ENCODE data around the gene CACNB4. TPM values are rescaled to one million over a fixed set of nuclear protein-coding genes. Genes with fewer than 3 reads are reported as not detected.

CACNB4 gene
- total RNA-seq, 1 experiment from 2014 or later: 1.7 TPM

DNA sequence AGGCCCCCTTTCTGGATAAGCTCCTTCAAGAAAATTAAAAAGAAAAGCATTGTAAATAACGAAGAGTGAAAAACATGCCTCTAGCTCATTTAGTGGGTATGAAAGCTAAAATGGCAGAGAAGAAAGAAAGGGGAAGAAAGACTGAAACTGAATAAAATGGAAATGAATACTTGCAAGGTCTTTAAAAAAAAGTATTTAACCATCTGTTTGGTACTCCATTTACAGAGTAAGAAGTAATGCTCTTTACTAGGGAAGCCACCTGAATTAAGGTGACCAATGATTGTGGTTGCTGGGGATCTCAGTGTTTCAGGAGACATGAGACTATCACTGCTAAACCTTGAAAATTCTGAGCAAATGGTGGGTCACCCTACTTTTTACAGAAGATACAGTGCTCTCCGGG, 253.0 kb downstream of the CACNB4 start:
- in situ Hi-C loops (cut with HindIII; ENCODE audit: low pct_unique_long_range_greater_than_20kb, low sequenced_read_pairs) (no loop called here), intact Hi-C loops (cut with micrococcal nuclease; ENCODE audit: unreplicated experiment) (no loop called here)
- POLR2A ChIA-PET: interaction anchor here (0.6 kb wide), 1 partner anchor 16 kb away, joined by 3 read pairs; no protein-coding TSS in a partner anchor
- H3K36me3 ChIP-seq (ENCODE audit: control insufficient read depth, insufficient read depth, low read length): no peaks in the 10 kb centered on the region
- CTCF ChIA-PET: no interaction called here
- no peaks in the 10 kb centered on the region for H3K4me1 ChIP-seq (ENCODE audit: control insufficient read depth, insufficient read depth, low read length)
- H3K27me3 ChIP-seq (ENCODE audit: control insufficient read depth, insufficient read depth, low read length): peaks cover 3% of the 10 kb centered on the region; the same call in 1 of the 2 replicates
- no peak overlapping the region for H3K27ac ChIP-seq (ENCODE audit: low read length)
- no peak for ATAC-seq
- BruUV-seq (replicated peaks): no TSS peak
- H3K4me3 ChIP-seq (ENCODE audit: low read depth in 2 of 2, low read length in 2 of 2): no peak overlapping the region
- H3K9me3 ChIP-seq (ENCODE audit: control insufficient read depth, insufficient read depth, low read depth, low read length): no peaks in the 10 kb centered on the region
- TF ChIP-seq SIN3A (IDR thresholded peaks at IDR 0.05; ENCODE audit: borderline replicate concordance, insufficient read depth, low read depth, low read length): no peak
- TF ChIP-seq TCF7L2 (IDR thresholded peaks at IDR 0.05; ENCODE audit: low read depth, low read length): no peak
- TF ChIP-seq, protein P1, sequence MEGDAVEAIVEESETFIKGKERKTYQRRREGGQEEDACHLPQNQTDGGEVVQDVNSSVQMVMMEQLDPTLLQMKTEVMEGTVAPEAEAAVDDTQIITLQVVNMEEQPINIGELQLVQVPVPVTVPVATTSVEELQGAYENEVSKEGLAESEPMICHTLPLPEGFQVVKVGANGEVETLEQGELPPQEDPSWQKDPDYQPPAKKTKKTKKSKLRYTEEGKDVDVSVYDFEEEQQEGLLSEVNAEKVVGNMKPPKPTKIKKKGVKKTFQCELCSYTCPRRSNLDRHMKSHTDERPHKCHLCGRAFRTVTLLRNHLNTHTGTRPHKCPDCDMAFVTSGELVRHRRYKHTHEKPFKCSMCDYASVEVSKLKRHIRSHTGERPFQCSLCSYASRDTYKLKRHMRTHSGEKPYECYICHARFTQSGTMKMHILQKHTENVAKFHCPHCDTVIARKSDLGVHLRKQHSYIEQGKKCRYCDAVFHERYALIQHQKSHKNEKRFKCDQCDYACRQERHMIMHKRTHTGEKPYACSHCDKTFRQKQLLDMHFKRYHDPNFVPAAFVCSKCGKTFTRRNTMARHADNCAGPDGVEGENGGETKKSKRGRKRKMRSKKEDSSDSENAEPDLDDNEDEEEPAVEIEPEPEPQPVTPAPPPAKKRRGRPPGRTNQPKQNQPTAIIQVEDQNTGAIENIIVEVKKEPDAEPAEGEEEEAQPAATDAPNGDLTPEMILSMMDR (IDR thresholded peaks at IDR 0.05): no peak
- no peak for TF ChIP-seq POLR2AphosphoS5 (IDR thresholded peaks at IDR 0.05; ENCODE audit: low read depth, low read length)
- TF ChIP-seq, protein P2, sequence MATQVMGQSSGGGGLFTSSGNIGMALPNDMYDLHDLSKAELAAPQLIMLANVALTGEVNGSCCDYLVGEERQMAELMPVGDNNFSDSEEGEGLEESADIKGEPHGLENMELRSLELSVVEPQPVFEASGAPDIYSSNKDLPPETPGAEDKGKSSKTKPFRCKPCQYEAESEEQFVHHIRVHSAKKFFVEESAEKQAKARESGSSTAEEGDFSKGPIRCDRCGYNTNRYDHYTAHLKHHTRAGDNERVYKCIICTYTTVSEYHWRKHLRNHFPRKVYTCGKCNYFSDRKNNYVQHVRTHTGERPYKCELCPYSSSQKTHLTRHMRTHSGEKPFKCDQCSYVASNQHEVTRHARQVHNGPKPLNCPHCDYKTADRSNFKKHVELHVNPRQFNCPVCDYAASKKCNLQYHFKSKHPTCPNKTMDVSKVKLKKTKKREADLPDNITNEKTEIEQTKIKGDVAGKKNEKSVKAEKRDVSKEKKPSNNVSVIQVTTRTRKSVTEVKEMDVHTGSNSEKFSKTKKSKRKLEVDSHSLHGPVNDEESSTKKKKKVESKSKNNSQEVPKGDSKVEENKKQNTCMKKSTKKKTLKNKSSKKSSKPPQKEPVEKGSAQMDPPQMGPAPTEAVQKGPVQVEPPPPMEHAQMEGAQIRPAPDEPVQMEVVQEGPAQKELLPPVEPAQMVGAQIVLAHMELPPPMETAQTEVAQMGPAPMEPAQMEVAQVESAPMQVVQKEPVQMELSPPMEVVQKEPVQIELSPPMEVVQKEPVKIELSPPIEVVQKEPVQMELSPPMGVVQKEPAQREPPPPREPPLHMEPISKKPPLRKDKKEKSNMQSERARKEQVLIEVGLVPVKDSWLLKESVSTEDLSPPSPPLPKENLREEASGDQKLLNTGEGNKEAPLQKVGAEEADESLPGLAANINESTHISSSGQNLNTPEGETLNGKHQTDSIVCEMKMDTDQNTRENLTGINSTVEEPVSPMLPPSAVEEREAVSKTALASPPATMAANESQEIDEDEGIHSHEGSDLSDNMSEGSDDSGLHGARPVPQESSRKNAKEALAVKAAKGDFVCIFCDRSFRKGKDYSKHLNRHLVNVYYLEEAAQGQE (IDR thresholded peaks at IDR 0.05; ENCODE audit: insufficient read depth in 1 of 2, low read depth in 2 of 2, low read length in 1 of 2): no peak
- no peak for DNase-seq (ENCODE audit: low read depth, low spot score)

- ATAC-seq (no peak), DNase-seq (ENCODE audit: low read depth, low spot score) (no peak)
- Histone ChIP-seq H3K27me3 (ENCODE audit: control insufficient read depth, insufficient read depth, low read length) (peaks cover 3% of the 10 kb centered on the region; the same call in 1 of the 2 replicates), H3K36me3 (ENCODE audit: control insufficient read depth, insufficient read depth, low read length) (no peaks in the 10 kb centered on the region), H3K4me1 (ENCODE audit: control insufficient read depth, insufficient read depth, low read length) (no peaks in the 10 kb centered on the region), H3K27ac (ENCODE audit: low read length) (no peak overlapping the region), H3K9me3 (ENCODE audit: control insufficient read depth, insufficient read depth, low read depth, low read length) (no peaks in the 10 kb centered on the region), H3K4me3 (ENCODE audit: low read depth in 2 of 2, low read length in 2 of 2) (no peak overlapping the region)
- ChIA-PET POLR2A (interaction anchor here (0.6 kb wide), 1 partner anchor 16 kb away, joined by 3 read pairs; no protein-coding TSS in a partner anchor), CTCF (no interaction called here)
- BruUV-seq (replicated peaks): no TSS peak
- in situ Hi-C loops (cut with HindIII; ENCODE audit: low pct_unique_long_range_greater_than_20kb, low sequenced_read_pairs) (no loop called here), intact Hi-C loops (cut with micrococcal nuclease; ENCODE audit: unreplicated experiment) (no loop called here)
- no peak for TF ChIP-seq SIN3A (IDR thresholded peaks at IDR 0.05; ENCODE audit: borderline replicate concordance, insufficient read depth, low read depth, low read length)
- TF ChIP-seq TCF7L2 (IDR thresholded peaks at IDR 0.05; ENCODE audit: low read depth, low read length): no peak
- TF ChIP-seq, protein P2 (IDR thresholded peaks at IDR 0.05; ENCODE audit: insufficient read depth in 1 of 2, low read depth in 2 of 2, low read length in 1 of 2): no peak
- no peak for TF ChIP-seq POLR2AphosphoS5 (IDR thresholded peaks at IDR 0.05; ENCODE audit: low read depth, low read length)
- TF ChIP-seq, protein P1 (IDR thresholded peaks at IDR 0.05): no peak
Measured at GRCh38 chr2:151845481-151845880, 253.4 kb downstream of the CACNB4 start.

Data from Panc1 (cell line).